ENCODE data around the gene COL13A1. TPM values are rescaled to one million over a fixed set of nuclear protein-coding genes. Genes with fewer than 3 reads are reported as not detected.

COL13A1 gene
- total RNA-seq, 4 donors from 2014 or later = 0.19 to 6.9 (median 2.4) TPM

GRCh38 chr10:69952069-69952800 lies 150.5 kb downstream of the COL13A1 start:
- no peak for DNase-seq
- Histone ChIP-seq H3K4me3 (no peak overlapping the region), H3K9me3 (no peaks in the 10 kb centered on the region), H3K27ac (no peak overlapping the region), H3K27me3 (no peaks in the 10 kb centered on the region), H3K36me3 (peaks cover 0 to 11% of the 10 kb centered on the region in 2 donors), H3K4me1 (no peaks in the 10 kb centered on the region)
- no peak for TF ChIP-seq CTCF (IDR thresholded peaks at IDR 0.05 in 4 of 5, conservative IDR thresholded peaks at IDR 0.05 in 1 of 5)
- no peak for TF ChIP-seq POLR2A (IDR thresholded peaks at IDR 0.05)
- intact Hi-C loops (cut with DNase I; ENCODE audit: low total_unique reads) (no loop called here), in situ Hi-C loops (cut with MboI; ENCODE audit: low sequenced_read_pairs in 4 of 4) (no loop called here)
- no peak for ATAC-seq

- intact Hi-C loops (cut with DNase I; ENCODE audit: low total_unique reads) (no loop called here), in situ Hi-C loops (cut with MboI; ENCODE audit: low sequenced_read_pairs in 4 of 4) (no loop called here)
- TF ChIP-seq CTCF (IDR thresholded peaks at IDR 0.05 in 4 of 5, conservative IDR thresholded peaks at IDR 0.05 in 1 of 5) (no peak), POLR2A (IDR thresholded peaks at IDR 0.05) (no peak)
- no peak overlapping the region for H3K27ac ChIP-seq
- no peak overlapping the region for H3K4me3 ChIP-seq
- DNase-seq = no peak
- H3K4me1 ChIP-seq = no peaks in the 10 kb centered on the region
- ATAC-seq = no peak
- no peaks in the 10 kb centered on the region for H3K9me3 ChIP-seq
- no peaks in the 10 kb centered on the region for H3K27me3 ChIP-seq
- H3K36me3 ChIP-seq = peaks cover 0 to 6% of the 10 kb centered on the region in 2 donors
Measured at GRCh38 chr10:69952821-69953221, 151.1 kb downstream of the COL13A1 start.

- DNase-seq = no peak
- no peak for ATAC-seq
- intact Hi-C loops (cut with DNase I; ENCODE audit: low total_unique reads) (no loop called here), in situ Hi-C loops (cut with MboI; ENCODE audit: low sequenced_read_pairs in 4 of 4) (no loop called here)
- Histone ChIP-seq H3K9me3 (no peaks in the 10 kb centered on the region), H3K36me3 (no peaks in the 10 kb centered on the region), H3K27ac (no peak overlapping the region), H3K27me3 (no peaks in the 10 kb centered on the region), H3K4me1 (no peaks in the 10 kb centered on the region), H3K4me3 (no peak overlapping the region)
- TF ChIP-seq CTCF (IDR thresholded peaks at IDR 0.05 in 4 of 5, conservative IDR thresholded peaks at IDR 0.05 in 1 of 5) (no peak), POLR2A (IDR thresholded peaks at IDR 0.05) (no peak)
Measured at GRCh38 chr10:69953851-69954250, 152.1 kb downstream of the COL13A1 start.

GRCh38 chr10:69955211-69955805 lies 153.6 kb downstream of the COL13A1 start:
- in situ Hi-C loops (cut with MboI; ENCODE audit: low sequenced_read_pairs in 4 of 4) (no loop called here), intact Hi-C loops (cut with DNase I; ENCODE audit: low total_unique reads) (no loop called here)
- DNase-seq (no peak), ATAC-seq (no peak)
- Histone ChIP-seq H3K36me3 (no peaks in the 10 kb centered on the region), H3K4me1 (no peaks in the 10 kb centered on the region), H3K27ac (no peak overlapping the region), H3K9me3 (no peaks in the 10 kb centered on the region), H3K27me3 (no peaks in the 10 kb centered on the region), H3K4me3 (no peak overlapping the region)
- TF ChIP-seq CTCF (IDR thresholded peaks at IDR 0.05 in 4 of 5, conservative IDR thresholded peaks at IDR 0.05 in 1 of 5) (no peak), POLR2A (IDR thresholded peaks at IDR 0.05) (no peak)
